ENCODE data around the gene MIA2. TPM values are rescaled to one million over a fixed set of nuclear protein-coding genes. Genes with fewer than 3 reads are reported as not detected.

Gene MIA2
- total RNA-seq, 1 donor from 2014 or later = 27.1 TPM

DNA sequence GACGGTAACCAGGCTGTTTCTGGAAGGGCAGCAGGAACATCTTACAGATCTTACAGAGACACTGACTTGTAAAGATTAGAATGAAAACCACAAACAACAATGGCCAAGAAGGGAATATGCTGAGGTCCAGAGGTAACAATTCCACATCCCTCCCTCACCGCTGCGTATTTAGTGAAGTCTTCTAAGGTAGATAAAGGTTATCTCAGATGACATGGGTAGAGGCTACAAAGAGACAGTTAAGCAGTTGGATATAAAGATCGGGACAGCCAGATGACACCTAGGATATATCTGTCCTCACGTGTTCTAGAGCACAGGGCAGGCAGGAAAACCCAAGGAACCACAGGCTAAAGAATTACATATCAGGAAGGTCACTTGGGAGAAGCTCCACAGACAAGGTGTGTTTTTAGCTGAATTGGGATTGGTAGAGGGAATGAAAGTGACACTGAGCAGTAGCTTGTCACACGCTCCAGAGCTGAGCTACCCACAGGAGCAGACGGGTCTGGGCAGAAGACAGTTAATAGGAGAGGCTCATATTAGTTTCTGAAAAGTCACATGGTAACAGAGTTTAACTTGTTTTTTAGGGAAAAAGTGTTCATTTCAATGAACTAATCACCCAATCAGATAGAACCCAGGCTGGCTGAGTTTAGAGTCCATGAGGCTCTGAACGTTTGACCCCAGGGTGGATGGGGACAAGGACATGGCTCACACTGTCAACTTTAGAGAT is 83.3 kb downstream of the MIA2 start:
- CTCF ChIA-PET = interaction anchor here (0.6 kb wide), 1 partner anchor 85 kb away, joined by 3 read pairs; no protein-coding TSS in a partner anchor

DNA sequence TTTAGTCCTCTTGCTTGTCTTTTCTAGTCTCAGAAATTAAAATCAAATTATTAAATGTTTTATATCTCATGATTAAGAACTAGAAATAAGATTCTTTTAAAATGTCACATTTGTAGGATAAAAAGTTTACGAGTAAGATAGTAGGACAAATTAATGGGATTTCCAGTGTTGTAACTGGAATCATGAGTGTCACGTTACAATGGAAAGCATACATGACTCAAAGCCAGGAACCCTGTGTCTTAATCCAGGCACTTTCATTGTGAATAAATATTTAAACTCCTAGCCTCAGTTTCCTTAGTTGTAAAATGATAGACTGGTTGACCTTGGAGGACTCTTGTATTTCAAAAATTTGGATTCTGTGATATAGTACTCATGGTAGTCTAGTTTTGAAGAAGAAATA is 84.9 kb downstream of the MIA2 start:
- TF ChIP-seq, protein P1, sequence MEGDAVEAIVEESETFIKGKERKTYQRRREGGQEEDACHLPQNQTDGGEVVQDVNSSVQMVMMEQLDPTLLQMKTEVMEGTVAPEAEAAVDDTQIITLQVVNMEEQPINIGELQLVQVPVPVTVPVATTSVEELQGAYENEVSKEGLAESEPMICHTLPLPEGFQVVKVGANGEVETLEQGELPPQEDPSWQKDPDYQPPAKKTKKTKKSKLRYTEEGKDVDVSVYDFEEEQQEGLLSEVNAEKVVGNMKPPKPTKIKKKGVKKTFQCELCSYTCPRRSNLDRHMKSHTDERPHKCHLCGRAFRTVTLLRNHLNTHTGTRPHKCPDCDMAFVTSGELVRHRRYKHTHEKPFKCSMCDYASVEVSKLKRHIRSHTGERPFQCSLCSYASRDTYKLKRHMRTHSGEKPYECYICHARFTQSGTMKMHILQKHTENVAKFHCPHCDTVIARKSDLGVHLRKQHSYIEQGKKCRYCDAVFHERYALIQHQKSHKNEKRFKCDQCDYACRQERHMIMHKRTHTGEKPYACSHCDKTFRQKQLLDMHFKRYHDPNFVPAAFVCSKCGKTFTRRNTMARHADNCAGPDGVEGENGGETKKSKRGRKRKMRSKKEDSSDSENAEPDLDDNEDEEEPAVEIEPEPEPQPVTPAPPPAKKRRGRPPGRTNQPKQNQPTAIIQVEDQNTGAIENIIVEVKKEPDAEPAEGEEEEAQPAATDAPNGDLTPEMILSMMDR (IDR thresholded peaks at IDR 0.05) = no peak
- no peak overlapping the region for H3K4me3 Mint-ChIP-seq
- H3K27ac Mint-ChIP-seq = no peak overlapping the region
- no peak for DNase-seq
- peaks cover 60% of the 10 kb centered on the region for H3K36me3 Mint-ChIP-seq (ENCODE audit: low read depth)
- H3K4me1 Mint-ChIP-seq = no peaks in the 10 kb centered on the region
- ChIA-PET CTCF (interaction anchor here (0.7 kb wide), 1 partner anchor 108 kb away, joined by 3 read pairs; no protein-coding TSS in a partner anchor), POLR2A (no interaction called here)
- no peak for ATAC-seq (ENCODE audit: low read depth)
- no peaks in the 10 kb centered on the region for H3K9me3 Mint-ChIP-seq
- H3K27me3 Mint-ChIP-seq = no peaks in the 10 kb centered on the region
- intact Hi-C loops (cut with micrococcal nuclease) = no loop called here

More for the DNA sequence above, 83.3 kb downstream of the MIA2 start:
- no peak overlapping the region for H3K4me3 Mint-ChIP-seq
- no peak overlapping the region for H3K27ac Mint-ChIP-seq
- POLR2A ChIA-PET = no interaction called here
- H3K4me1 Mint-ChIP-seq = no peaks in the 10 kb centered on the region
- TF ChIP-seq, protein P1 (IDR thresholded peaks at IDR 0.05) = no peak
- peaks cover 54% of the 10 kb centered on the region for H3K36me3 Mint-ChIP-seq (ENCODE audit: low read depth)
- ATAC-seq (ENCODE audit: low read depth) (no peak), DNase-seq (no peak)
- no peaks in the 10 kb centered on the region for H3K27me3 Mint-ChIP-seq
- H3K9me3 Mint-ChIP-seq = no peaks in the 10 kb centered on the region
- intact Hi-C loops (cut with micrococcal nuclease) = no loop called here

DNA sequence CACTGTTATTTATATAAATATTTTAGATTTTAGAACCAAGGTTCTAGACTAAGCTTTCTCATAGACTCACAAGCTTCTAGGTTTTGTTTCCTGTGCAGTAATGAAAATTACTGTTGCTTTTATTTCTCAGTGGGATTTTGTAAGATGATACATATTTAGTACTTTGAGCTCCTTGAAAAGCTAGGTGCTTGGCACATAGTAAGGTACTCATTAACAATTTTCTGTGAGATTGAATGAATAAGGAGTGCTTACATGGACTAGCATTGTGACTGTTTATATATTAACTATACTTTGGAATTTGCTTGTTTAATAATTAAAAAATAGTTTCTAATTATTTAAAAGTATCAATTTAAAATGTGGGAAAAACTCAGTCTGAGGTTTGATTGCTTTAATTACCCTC is 85.7 kb downstream of the MIA2 start:
- ChIA-PET POLR2A (no interaction called here), CTCF (interaction anchor here (0.7 kb wide), 1 partner anchor 107 kb away, joined by 3 read pairs; no protein-coding TSS in a partner anchor)
- DNase-seq = no peak
- TF ChIP-seq, protein P1 (IDR thresholded peaks at IDR 0.05) = no peak
- ATAC-seq (ENCODE audit: low read depth) = no peak
- Mint-ChIP-seq H3K36me3 (ENCODE audit: low read depth) (peaks cover 63% of the 10 kb centered on the region), H3K27ac (no peak overlapping the region), H3K27me3 (no peaks in the 10 kb centered on the region), H3K9me3 (no peaks in the 10 kb centered on the region), H3K4me1 (no peaks in the 10 kb centered on the region), H3K4me3 (no peak overlapping the region)
- intact Hi-C loops (cut with micrococcal nuclease) = no loop called here

DNA sequence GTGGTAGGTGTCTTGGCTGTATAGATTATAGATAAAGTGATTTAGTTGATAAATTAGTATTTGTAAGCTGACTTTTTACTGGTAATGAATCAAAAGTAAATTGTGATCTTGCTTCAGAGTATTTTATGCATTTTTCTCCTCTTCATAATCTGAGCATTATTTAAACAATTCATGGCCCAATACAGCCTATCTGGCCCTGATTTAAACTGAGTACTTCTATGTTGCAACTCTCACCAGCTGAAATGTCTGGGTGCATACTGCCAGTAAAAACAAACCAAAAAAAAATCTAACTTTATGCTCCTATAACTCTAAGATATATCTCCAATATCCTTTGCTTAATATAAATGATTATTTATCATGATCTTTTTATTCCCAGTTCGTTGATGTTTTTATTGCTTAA is 86.6 kb downstream of the MIA2 start:
- Mint-ChIP-seq H3K4me1 (no peaks in the 10 kb centered on the region), H3K9me3 (no peaks in the 10 kb centered on the region), H3K27ac (no peak overlapping the region), H3K36me3 (ENCODE audit: low read depth) (peaks cover 66% of the 10 kb centered on the region), H3K4me3 (no peak overlapping the region), H3K27me3 (no peaks in the 10 kb centered on the region)
- TF ChIP-seq, protein P1 (IDR thresholded peaks at IDR 0.05) = no peak
- intact Hi-C loops (cut with micrococcal nuclease) = no loop called here
- DNase-seq (no peak), ATAC-seq (ENCODE audit: low read depth) (no peak)
- ChIA-PET POLR2A (no interaction called here), CTCF (no interaction called here)

DNA sequence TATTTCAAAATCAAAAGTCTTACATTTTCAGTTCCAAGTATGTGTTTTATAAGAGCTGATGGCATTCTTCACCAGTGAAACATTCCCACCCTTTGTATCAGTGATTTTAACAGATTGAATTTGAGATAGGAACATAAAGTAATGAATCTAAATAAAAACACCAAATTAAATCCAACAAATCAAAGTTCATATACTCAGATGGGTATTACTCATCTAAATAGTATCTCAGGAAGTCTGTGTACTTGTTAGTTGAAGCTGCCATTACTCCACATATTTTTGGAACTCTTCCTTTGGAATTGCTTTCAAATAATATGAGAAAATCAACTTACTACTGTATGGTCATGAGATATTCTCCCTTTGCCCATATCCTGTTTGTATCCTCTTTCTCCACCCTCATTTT is 89.1 kb downstream of the MIA2 start:
- Mint-ChIP-seq H3K27me3 (no peaks in the 10 kb centered on the region), H3K9me3 (no peaks in the 10 kb centered on the region), H3K4me1 (no peaks in the 10 kb centered on the region), H3K27ac (no peak overlapping the region), H3K4me3 (no peak overlapping the region), H3K36me3 (ENCODE audit: low read depth) (peaks cover 65% of the 10 kb centered on the region)
- TF ChIP-seq, protein P1 (IDR thresholded peaks at IDR 0.05) = no peak
- ChIA-PET CTCF (no interaction called here), POLR2A (no interaction called here)
- DNase-seq (no peak), ATAC-seq (ENCODE audit: low read depth) (no peak)
- intact Hi-C loops (cut with micrococcal nuclease) = no loop called here

Measured in activated B cell treated with CpG ODN at 0.5 μM for 24 hours (primary cell).